DOHH2 (cell line): Measurements from ENCODE around the gene BCL2L1.
"Not testable (repeated sequence)": the region's sequence is repeated elsewhere in the genome, so short reads cannot be mapped to it uniquely, and the experiment has no call there.

Source experiments
- CTCF ChIP-seq: fragments of 200-600 bp; sonication (generic); IDR thresholded peaks from one replicate; pipeline ENCODE4 v1.5.1; 2014; ENCODE audit warnings: antibody characterized with exemption, mild to moderate bottlenecking, low read depth, low read length; ENCODE audit not compliant: poor library complexity, severe bottlenecking
- EZH2phosphoT487 ChIP-seq: fragments of 200-600 bp; sonication (generic); IDR thresholded peaks from 2 replicates; pipeline ENCODE4 v1.6.1; 2017; ENCODE audit warnings: borderline replicate concordance, mild to moderate bottlenecking, antibody characterized with exemption, low read length, moderate library complexity, mixed read lengths

- not testable (repeated sequence) for TF ChIP-seq CTCF, EZH2phosphoT487
Observed at GRCh38 chr20:31628057-31628456, 94.6 kb downstream of the BCL2L1 start.
